ENCODE results near the gene PHF21B.

Gene PHF21B

GRCh38 chr22:44955102-44955501, 54.7 kb downstream of the PHF21B start:
- no peak for DNase-seq

DNA sequence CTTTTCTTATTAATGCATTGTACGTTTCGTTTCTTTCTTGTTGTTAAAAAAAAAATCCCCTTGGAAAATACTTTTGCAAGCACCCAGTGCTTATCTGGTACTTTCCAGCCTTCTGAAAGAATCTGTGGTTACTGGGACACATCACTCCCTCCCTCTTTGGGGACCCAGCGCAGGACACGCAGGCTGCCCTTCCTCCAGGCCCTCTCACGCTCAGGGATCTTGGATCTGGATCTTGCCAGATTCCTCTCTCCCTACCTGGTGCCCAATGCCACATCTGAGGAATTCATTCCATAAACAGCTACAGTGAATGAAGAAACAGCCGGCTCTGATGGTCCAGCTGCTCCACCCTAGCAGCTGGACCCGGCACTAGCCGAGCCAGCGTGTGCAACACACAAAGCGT, 55.7 kb downstream of the PHF21B start:
- DNase-seq: no peak

- DNase-seq: no peak
Measured at GRCh38 chr22:44952863-44953746, 56.7 kb downstream of the PHF21B start.

DNA sequence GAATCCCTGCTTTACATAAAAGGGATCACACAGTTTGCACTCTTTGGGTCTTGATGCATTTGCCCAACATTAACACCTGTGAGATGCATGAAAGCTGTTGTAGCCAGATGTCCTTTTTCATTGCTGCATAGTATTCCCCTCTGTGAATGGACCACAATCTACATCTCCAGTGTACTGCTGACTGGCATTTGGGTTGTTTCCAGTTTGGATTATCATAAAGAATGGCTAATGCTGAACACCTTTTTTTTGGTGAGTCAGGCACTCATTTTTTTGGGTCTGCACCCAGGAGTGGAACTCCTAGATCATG, 58.3 kb downstream of the PHF21B start:
- no peak for DNase-seq

- no peak for DNase-seq
Measured at GRCh38 chr22:44950806-44951509, 58.8 kb downstream of the PHF21B start.

GRCh38 chr22:44947846-44948245, 62.0 kb downstream of the PHF21B start:
- no peak for DNase-seq

GRCh38 chr22:44947049-44947448, 62.8 kb downstream of the PHF21B start:
- no peak for DNase-seq

- no peak for DNase-seq
Measured at GRCh38 chr22:44944883-44945601, 64.8 kb downstream of the PHF21B start.

GRCh38 chr22:44943701-44944324, 66.0 kb downstream of the PHF21B start:
- no peak for DNase-seq

- no peak for DNase-seq
Measured at GRCh38 chr22:44942979-44943700, 66.7 kb downstream of the PHF21B start.

DNA sequence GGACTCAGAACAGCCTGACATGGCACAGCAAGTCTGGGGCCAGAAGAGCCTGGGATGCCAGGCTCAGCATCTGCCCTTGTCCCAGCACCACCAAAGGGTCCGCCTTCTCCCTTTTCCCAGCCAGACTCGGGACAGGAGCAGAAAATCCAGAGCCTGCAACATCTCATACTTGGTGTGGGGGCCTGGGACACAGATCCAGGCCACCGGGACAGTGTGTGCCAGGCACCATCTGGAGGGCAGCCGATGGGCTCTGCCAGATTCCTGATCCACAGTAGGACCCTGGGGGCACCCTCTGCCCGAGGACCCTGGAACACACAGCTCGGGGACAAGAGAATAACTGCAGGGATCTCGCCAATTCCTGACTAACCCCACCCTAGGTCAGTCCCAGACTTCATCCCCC, 67.7 kb downstream of the PHF21B start:
- no peak for DNase-seq

GRCh38 chr22:44941207-44941606, 68.6 kb downstream of the PHF21B start:
- DNase-seq: no peak

DNA sequence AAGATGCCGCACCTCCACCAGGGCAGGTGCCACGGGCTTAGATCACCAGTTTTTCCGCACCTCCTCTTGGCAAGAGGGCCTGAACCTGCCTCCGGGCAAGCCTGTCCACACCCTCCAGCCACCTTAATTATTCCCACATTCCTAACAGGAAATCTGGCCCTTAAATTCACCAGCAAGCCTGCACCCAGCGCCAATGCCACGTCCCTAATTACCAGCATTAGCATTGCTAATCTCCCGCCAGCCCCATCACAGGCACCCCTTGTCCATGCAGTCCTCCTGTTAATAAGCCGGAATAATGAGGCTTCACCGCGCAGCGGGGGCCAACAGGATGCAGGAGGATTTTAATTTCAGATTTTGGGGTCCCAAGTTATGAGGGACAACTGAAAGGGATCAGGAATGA, 69.7 kb downstream of the PHF21B start:
- DNase-seq: no peak

DNA sequence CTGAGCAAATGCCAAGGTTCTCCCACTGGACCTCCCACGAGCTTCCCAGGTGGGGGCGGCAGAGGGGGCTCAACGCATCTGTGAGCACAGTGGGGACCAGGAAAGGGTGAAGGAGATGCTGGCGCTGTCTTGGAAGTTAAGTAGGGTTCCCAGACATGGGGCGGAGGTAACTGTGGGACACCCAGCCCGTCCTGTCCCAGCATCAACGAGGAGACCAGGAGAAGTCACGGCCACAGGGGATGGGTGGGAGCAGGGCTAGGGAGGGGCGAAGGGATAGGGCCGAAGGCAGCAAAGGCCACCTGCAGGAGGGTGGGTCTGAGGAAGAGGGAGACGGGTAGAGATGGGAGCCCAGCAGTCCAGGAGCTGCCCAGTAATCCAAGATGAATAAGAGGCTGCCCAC, 70.4 kb downstream of the PHF21B start:
- DNase-seq: no peak

GRCh38 chr22:44938886-44939285, 70.9 kb downstream of the PHF21B start:
- DNase-seq: no peak

DNA sequence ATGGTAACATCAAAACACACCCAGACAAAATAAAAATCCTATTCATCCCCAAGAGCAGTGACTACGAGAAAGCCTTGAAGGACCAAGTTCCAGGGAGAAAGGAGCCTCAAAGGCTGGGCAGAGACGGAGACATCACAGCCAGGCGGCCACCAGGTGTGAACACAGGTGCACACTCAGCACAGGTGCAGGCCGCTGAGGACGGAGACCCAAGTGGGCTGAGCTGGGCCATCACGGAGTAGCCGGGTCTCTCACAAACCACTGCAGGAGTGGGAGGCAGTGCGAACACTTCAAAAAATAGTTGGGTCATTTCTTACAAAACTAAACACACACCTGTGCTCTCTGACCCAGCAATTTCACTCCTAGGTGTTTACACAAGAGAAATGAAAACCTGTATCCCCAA, 72.6 kb downstream of the PHF21B start:
- no peak for DNase-seq

DNA sequence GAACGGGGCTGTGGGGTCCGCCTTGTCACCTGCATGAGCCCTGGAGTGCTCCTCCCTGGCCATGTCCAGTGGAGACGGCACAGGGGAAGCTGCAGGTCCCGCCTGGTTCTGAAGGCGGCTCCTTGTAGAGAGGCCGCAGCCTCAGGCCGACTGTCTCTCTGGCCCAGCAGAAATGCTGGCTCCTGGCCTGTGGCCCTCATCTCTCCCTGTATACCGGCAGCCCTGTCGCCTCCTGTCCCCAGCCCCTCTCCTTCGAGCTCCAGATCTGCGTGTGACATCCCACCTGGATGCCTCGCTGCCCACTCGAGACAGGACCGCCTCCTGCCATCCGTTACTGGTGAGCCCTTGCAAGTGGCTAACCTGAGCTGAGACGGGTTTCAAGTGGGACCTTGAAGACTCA, 73.6 kb downstream of the PHF21B start:
- DNase-seq: no peak

DNA sequence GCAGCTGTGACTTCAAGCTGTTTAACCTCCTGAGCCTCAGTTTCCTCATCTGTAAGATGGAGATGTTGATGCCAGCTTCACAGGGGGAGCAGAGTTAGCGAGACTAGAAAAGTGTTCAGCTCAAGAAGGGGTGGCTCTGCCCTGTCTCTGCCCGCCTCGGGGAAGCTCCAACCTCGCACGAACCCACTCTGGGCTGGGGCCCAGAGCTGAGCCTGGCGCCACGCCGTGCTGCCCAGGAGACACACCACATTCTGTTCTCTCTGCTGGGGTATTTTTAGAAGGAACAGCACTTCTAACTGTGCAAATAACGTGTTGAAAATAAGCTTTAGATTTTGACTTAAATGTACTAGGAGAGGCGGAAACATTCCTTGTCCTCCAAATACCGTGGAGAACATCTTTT, 74.1 kb downstream of the PHF21B start:
- no peak for DNase-seq

- no peak for DNase-seq
Measured at GRCh38 chr22:44934454-44934735, 75.4 kb downstream of the PHF21B start.

GRCh38 chr22:44933666-44934453, 75.9 kb downstream of the PHF21B start:
- no peak for DNase-seq

DNA sequence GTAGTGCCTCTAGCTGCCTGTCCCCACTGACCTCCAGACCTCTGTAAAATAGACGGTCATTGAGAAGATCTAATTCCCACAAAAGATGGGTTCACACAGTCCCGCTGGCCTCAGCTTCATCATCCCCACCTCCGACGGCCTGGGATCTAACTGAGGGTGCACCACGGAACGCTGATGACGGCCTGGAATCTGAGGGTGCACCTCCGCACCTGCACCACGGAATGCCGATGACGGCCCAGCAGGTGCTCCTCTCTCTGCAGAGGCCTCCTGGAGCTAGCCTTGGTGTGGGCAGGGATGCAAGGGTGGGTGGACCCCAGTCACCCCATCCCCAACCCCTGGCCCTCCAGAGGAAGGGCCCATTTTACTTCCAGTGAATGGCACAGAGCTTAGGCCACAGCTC, 77.3 kb downstream of the PHF21B start:
- DNase-seq: no peak

GRCh38 chr22:44931766-44932165, 78.0 kb downstream of the PHF21B start:
- no peak for DNase-seq
